GM23338 (cell line): ENCODE measurements around the gene ERC2. TPM values are rescaled to one million over a fixed set of nuclear protein-coding genes. Genes with fewer than 3 reads are reported as not detected.

Source experiments
- ATAC-seq: fragments of 200-7000 bp; cut with Tn5 transposase; 3 replicates; pipeline ENCODE4 v1.9.1; 2020
- DNase-seq: peaks from one replicate; pipeline ENCODE4 v3.0.0-alpha.2; 2015; ENCODE audit warnings: low spot score
- H2AFZ ChIP-seq: fragments of 200-600 bp; sonication (generic); 2 replicates; pipeline ENCODE4 v1.8.0; 2016; ENCODE audit warnings: antibody characterized with exemption, mild to moderate bottlenecking, moderate library complexity
- H3F3A ChIP-seq: fragments of 200-600 bp; sonication (generic); replicated peaks from 2 replicates; pipeline ENCODE4 v1.8.0; 2017; ENCODE audit warnings: antibody characterized with exemption, mixed run types, low read depth
- H3K27ac ChIP-seq: fragments of 200-600 bp; sonication (generic); 2 replicates; pipeline ENCODE4 v1.6.1; 2016; ENCODE audit warnings: low read depth
- H3K27me3 ChIP-seq: fragments of 200-600 bp; sonication (generic); 2 replicates; pipeline ENCODE4 v1.8.0; 2016; ENCODE audit warnings: mild to moderate bottlenecking, mixed run types, moderate library complexity; ENCODE audit not compliant: insufficient read depth
- H3K36me3 ChIP-seq: fragments of 200-600 bp; sonication (generic); 2 replicates; pipeline ENCODE4 v1.8.0; 2016; ENCODE audit warnings: mild to moderate bottlenecking; ENCODE audit not compliant: insufficient read depth
- H3K4me1 ChIP-seq: fragments of 200-600 bp; sonication (generic); 2 replicates; pipeline ENCODE4 v1.8.0; 2016; ENCODE audit warnings: mild to moderate bottlenecking, moderate library complexity; ENCODE audit not compliant: insufficient read depth
- H3K4me2 ChIP-seq: fragments of 200-600 bp; sonication (generic); 2 replicates; pipeline ENCODE4 v1.7.1; 2017; ENCODE audit warnings: mixed run types
- H3K4me3 ChIP-seq: fragments of 200-600 bp; sonication (generic); 2 replicates; pipeline ENCODE4 v1.6.1; 2016; ENCODE audit warnings: mixed run types
- H3K79me2 ChIP-seq: fragments of 200-600 bp; sonication (generic); replicated peaks from 2 replicates; pipeline ENCODE4 v1.8.0; 2017; ENCODE audit warnings: mild to moderate bottlenecking; ENCODE audit not compliant: insufficient read depth
- H3K9me2 ChIP-seq: fragments of 200-600 bp; sonication (generic); 2 replicates; pipeline ENCODE4 v1.8.0; 2017; ENCODE audit not compliant: insufficient read depth
- H4K20me1 ChIP-seq: fragments of 200-600 bp; sonication (generic); replicated peaks from 2 replicates; pipeline ENCODE4 v1.8.0; 2017; ENCODE audit warnings: mild to moderate bottlenecking; ENCODE audit not compliant: insufficient read depth
- H3K27ac Mint-ChIP-seq: 2 replicates; pipeline ENCODE4 v1.8.0; 2020; ENCODE audit warnings: inconsistent platforms, mild to moderate bottlenecking, moderate library complexity, mixed read lengths
- H3K27me3 Mint-ChIP-seq: 3 replicates; pipeline ENCODE4 v1.8.0; 2022; ENCODE audit warnings: low read depth, mild to moderate bottlenecking, moderate library complexity, mixed read lengths, inconsistent platforms; ENCODE audit not compliant: insufficient read depth, poor library complexity
- H3K36me3 Mint-ChIP-seq: 3 replicates; pipeline ENCODE4 v1.8.0; 2021; ENCODE audit warnings: low read depth, mild to moderate bottlenecking, inconsistent platforms, moderate library complexity, mixed read lengths
- H3K4me1 Mint-ChIP-seq: 3 replicates; pipeline ENCODE4 v1.8.0; 2020; ENCODE audit warnings: mild to moderate bottlenecking, inconsistent platforms, mixed read lengths
- H3K4me3 Mint-ChIP-seq: 3 replicates; pipeline ENCODE4 v1.8.0; 2021; ENCODE audit warnings: moderate library complexity, mild to moderate bottlenecking, inconsistent platforms, mixed read lengths
- H3K9me3 Mint-ChIP-seq: 3 replicates; pipeline ENCODE4 v1.8.0; 2020; ENCODE audit warnings: moderate library complexity, mild to moderate bottlenecking, inconsistent platforms, mixed read lengths
- CREB1 ChIP-seq: fragments of 250-450 bp; sonication (Bioruptor Pico); IDR thresholded peaks from 2 replicates; pipeline ENCODE4 v1.5.0; 2020; ENCODE audit warnings: low read depth, mild to moderate bottlenecking, moderate library complexity
- ETS1 ChIP-seq: IDR thresholded peaks from 2 replicates; pipeline ENCODE4 v1.6.1; 2016; ENCODE audit warnings: antibody characterized with exemption
- EZH2 ChIP-seq: fragments of 200-600 bp; sonication (generic); IDR thresholded peaks from one replicate; pipeline ENCODE4 v1.8.0; 2017; ENCODE audit warnings: antibody characterized with exemption, mild to moderate bottlenecking, low read depth; ENCODE audit not compliant: unreplicated experiment
- EZH2phosphoT487 ChIP-seq: fragments of 200-600 bp; sonication (generic); IDR thresholded peaks from one replicate; pipeline ENCODE4 v1.8.1; 2018; ENCODE audit warnings: antibody characterized with exemption; ENCODE audit not compliant: unreplicated experiment
- POLR2AphosphoS5 ChIP-seq: IDR thresholded peaks from 2 replicates; pipeline ENCODE4 v1.6.1; 2016; ENCODE audit warnings: antibody characterized with exemption, low read depth
- REST ChIP-seq: IDR thresholded peaks from one replicate; pipeline ENCODE4 v1.6.1; 2018; ENCODE audit warnings: antibody characterized with exemption; ENCODE audit not compliant: unreplicated experiment
- STAT1 ChIP-seq: IDR thresholded peaks from one replicate; pipeline ENCODE4 v1.6.1; 2016; ENCODE audit warnings: antibody characterized with exemption; ENCODE audit not compliant: unreplicated experiment
- ZNF114 ChIP-seq: fragments of 250-450 bp; sonication (Bioruptor Pico); IDR thresholded peaks from 2 replicates; pipeline ENCODE4 v1.5.0; 2020; ENCODE audit warnings: mild to moderate bottlenecking, moderate library complexity
- ZNF331 ChIP-seq: fragments of 250-450 bp; sonication (Bioruptor Pico); IDR thresholded peaks from 2 replicates; pipeline ENCODE4 v1.5.0; 2020; ENCODE audit warnings: low read depth, mild to moderate bottlenecking, moderate library complexity
- polyA plus RNA-seq: library from polyadenylated mRNA; unstranded; fragments of >200 nt; fragmentation: Nextera tagmentation; extraction: Ambion mirVana; gene quantifications from 2 replicates; pipeline ENCODE4 v1.2.1, GENCODE V29; 2016
- total RNA-seq: library from RNA; depleted of rRNA; stranded (reverse); fragments of >200 nt; shearing (Covaris generic); gene quantifications from 2 replicates; pipeline ENCODE4 v1.2.3, GENCODE V29; 2014
- TF ChIP-seq, protein P1 (sequence below), 2 experiments: fragments of 200-600 bp in 1 of 2; sonication (generic) in 1 of 2; conservative IDR thresholded peaks; 2 replicates each; pipeline versions ENCODE4 v1.5.1 to v1.6.1; 2016 to 2017; ENCODE audit warnings: antibody characterized with exemption in 2 of 2, low read depth in 2 of 2, mild to moderate bottlenecking in 2 of 2, moderate library complexity in 1 of 2

Gene ERC2
- total and polyA plus RNA-seq, 2 experiments from 2014 or later, result 11.8 to 13.7 TPM

GRCh38 chr3:55514962-55515361 is 953.3 kb downstream of the ERC2 start:
- no peaks in the 10 kb centered on the region for H3K79me2 ChIP-seq
- no peaks in the 10 kb centered on the region for H3K27me3 ChIP-seq
- H3K27ac ChIP-seq, result no peak overlapping the region
- Mint-ChIP-seq H3K4me1 (peaks cover 49% of the 10 kb centered on the region), H3K27ac (no peak overlapping the region), H3K36me3 (no peaks in the 10 kb centered on the region), H3K27me3 (peaks cover 5% of the 10 kb centered on the region), H3K9me3 (no peaks in the 10 kb centered on the region), H3K4me3 (no peak overlapping the region)
- no peak overlapping the region for H3K4me3 ChIP-seq
- 0 out of 2 replicates have a peak, but pooled peaks cover 5% of the 10 kb centered on the region for H3K9me2 ChIP-seq
- H4K20me1 ChIP-seq, result no peaks in the 10 kb centered on the region
- H2AFZ ChIP-seq, result no peak overlapping the region
- no peaks in the 10 kb centered on the region for H3K36me3 ChIP-seq
- no peak for TF ChIP-seq REST
- TF ChIP-seq ETS1, result no peak
- TF ChIP-seq ZNF331 (CRISPR knock-in tag), result no peak
- no peak for TF ChIP-seq CREB1 (CRISPR knock-in tag)
- TF ChIP-seq STAT1, result no peak
- no peak for TF ChIP-seq ZNF114 (CRISPR knock-in tag)
- no peak for TF ChIP-seq EZH2
- no peak for TF ChIP-seq EZH2phosphoT487
- TF ChIP-seq, protein P1, sequence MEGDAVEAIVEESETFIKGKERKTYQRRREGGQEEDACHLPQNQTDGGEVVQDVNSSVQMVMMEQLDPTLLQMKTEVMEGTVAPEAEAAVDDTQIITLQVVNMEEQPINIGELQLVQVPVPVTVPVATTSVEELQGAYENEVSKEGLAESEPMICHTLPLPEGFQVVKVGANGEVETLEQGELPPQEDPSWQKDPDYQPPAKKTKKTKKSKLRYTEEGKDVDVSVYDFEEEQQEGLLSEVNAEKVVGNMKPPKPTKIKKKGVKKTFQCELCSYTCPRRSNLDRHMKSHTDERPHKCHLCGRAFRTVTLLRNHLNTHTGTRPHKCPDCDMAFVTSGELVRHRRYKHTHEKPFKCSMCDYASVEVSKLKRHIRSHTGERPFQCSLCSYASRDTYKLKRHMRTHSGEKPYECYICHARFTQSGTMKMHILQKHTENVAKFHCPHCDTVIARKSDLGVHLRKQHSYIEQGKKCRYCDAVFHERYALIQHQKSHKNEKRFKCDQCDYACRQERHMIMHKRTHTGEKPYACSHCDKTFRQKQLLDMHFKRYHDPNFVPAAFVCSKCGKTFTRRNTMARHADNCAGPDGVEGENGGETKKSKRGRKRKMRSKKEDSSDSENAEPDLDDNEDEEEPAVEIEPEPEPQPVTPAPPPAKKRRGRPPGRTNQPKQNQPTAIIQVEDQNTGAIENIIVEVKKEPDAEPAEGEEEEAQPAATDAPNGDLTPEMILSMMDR (conservative IDR thresholded peaks at IDR 0.05; ENCODE audit: low read depth in 2 of 2), result no peak
- TF ChIP-seq POLR2AphosphoS5, result no peak
- DNase-seq (no peak), ATAC-seq (no peak)
- peaks cover 32% of the 10 kb centered on the region for H3K4me1 ChIP-seq
- H3F3A ChIP-seq, result no peaks in the 10 kb centered on the region
- H3K4me2 ChIP-seq, result no peak overlapping the region
